ENCODE data around the gene CAPN15.
"Not testable (repeated sequence)": the region's sequence is repeated elsewhere in the genome, so short reads cannot be mapped to it uniquely, and the experiment has no call there.

The CAPN15 gene

DNA sequence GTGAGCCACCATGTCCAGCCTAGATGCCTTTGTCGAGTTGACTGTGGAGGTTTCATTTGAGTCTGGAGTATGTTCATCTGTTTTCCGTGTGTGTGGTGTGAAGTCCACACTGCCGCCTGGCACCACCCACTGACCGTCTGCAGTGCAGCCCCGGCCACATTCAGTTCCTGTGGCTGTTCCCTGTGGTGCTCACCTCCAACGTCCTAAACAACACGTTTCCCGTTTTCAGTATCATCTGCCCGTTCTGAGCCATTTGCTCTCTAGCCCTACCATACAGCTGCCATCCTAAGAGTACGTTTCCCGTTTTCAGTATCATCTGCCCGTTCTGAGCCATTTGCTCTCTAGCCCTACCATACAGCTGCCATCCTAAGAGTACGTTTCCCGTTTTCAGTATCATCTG is 20.0 kb upstream of the CAPN15 start:
- DNase-seq = not testable (repeated sequence)

DNA sequence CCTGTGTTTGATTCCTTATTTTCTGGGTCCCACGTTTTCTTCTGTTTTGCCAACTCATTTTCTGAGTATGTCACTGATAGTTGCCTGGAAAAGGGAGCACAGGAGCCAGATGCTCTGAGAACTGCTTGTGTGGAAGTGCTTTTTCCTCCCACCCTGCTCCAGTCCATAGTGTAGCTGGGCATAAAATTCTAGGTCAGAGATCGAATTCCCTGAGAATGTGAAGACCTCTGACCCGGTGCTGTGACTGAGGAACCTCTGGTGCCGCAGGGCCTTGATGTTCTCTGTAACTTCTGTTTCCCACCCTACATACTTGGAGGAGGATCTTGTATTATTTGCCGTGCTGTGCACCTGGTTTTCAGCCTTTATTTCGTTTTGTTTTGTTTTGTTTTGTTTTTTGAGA is 19.5 kb upstream of the CAPN15 start:
- no peak for DNase-seq

DNA sequence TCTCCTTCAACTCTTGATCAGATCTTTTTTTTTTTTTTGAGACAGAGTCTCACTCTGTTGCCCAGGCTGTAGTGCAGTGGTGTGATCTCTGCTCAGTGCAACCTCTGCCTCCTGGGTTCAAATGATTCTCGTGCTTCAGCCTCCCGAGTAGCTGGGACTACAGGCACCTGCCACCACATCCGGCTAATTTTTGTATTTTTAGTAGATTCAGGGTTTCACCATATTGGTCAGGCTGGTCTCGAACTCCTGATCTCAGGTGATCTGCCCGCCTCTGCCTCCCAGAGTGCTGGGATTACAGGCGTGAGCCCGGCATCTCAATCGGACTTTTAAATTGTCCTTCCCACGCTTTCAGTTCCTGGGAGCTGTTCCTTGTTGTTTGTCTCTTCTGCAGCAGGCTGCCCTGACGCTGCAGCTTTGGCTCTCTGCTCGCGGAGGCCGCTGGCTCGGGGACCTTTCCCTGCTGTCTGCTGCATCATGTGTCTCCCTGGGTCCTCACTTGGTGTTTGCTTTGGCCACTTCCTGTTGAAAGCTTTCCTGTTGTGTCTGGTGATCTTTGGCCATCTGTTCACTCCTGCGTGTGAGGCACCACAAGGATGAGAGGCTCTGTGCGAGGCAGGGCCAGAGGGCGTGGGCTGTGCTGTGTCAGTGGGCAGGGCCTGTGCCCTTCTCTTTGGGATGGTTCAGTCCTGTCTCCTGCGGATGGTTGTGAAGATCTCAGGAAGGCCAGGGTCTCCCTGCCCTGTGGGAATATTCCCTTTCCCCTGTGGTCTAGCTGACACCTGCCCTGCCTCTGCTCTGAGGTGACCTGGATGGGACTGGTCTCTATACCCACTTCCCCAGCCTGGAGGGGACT is 18.4 kb upstream of the CAPN15 start:
- peak in 1 of 2 donors; percentile 20 for DNase-seq

DNA sequence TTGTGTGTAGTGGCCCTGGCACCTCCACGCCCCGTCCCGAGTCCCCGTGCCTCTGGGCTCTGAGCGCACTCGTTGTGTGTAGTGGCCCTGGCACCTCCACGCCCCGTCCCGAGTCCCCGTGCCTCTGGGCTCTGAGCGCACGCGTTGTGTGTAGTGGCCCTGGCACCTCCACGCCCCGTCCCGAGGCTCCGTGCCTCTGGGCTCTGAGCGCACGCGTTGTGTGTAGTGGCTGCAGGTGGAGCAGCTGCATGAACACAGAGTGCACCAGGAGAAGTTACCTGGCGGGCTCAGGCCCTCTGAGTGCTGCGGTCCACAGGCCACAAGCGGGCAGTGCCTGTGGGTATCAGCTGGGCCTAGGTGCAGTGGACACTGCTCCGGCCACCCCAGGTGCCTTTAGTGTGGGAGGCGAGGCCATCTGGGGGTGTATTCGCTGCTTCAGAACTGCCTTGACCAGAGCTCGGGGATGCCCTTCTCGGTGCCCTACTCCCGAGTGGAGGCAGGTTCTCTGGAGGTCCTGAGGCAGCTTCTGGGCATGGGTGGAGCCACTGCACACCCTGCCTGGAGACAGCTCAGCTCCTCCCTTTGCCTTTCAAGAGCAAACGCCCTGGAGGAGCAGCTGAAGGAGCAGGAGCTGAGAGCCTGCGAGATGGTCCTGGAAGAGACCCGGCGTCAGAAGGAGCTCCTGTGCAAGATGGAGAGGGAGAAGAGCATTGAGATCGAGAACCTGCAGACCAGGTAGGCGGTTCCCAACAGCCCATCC is 17.3 kb upstream of the CAPN15 start:
- DNase-seq = no peak

DNA sequence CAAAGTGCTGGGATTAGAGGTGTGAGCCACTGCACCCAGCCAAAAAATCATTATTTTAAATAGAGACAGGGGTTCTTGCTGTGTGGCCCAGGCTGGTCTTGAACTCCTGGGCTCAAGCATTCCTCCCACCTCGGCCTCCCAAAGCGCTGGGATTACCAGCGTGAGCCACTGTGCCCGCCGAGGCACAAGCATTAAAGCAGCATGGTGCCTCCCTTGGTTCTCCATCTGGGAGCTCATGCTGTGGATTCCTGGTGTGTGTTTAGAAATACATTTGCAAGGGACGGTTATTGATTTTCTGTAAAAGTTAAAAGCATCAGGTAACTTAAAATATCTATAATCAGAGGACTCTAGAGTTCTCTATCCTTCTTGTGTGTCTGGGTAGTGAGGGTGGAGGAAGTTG is 14.7 kb upstream of the CAPN15 start:
- no peak for DNase-seq

DNA sequence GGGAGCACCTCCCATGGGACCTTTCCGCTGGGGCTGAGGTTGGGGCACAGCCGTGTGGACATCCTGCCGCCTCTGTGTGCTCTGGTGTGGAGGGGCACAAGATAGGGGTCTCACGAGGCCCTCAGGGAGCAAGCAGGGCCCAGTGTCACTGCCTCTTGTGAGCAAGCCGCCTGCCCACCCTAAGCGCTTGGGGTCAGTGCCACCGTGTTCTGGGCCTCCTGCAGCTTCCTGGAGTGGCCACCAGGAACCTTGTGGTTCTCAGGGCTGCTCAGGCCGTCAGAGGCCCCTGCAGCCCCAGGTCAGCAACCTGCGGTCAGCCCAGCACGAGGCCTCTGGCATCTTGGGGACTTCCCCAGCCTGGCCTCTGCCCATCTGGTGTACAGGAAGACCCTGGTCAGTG is 13.6 kb upstream of the CAPN15 start:
- no peak for DNase-seq

DNA sequence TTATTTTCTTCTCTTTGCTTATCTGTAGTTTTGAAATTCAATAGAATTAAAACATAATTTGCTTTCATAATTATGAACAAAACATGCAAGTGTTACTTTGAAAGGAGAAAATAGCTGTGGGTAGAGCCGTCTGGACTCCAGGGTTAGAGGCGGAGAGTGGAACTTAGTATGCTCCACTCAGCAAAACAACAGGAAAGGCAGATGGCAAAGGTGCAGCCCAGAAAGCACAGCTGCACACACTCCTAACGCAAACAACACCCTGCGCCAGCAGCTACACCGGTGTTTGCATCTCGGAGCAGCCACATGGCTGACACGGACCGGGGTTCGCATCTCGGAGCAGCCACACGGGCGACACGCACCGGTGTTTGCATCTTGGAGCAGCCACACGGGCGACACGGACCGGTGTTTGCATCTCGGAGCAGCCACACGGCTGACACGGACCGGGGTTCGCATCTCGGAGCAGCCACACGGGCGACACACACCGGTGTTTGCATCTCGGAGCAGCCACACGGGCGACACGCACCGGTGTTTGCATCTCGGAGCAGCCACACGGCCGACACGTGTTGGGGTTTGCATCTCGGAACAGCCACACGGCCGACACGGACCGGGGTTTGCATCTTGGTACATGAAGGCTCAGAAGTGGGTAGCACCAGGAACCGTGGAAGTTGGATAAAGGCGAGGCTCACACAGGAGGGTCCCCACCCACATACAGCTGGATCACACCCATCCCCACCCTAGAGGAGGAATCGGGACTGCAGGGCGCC is 12.2 kb upstream of the CAPN15 start:
- no peak for DNase-seq

DNA sequence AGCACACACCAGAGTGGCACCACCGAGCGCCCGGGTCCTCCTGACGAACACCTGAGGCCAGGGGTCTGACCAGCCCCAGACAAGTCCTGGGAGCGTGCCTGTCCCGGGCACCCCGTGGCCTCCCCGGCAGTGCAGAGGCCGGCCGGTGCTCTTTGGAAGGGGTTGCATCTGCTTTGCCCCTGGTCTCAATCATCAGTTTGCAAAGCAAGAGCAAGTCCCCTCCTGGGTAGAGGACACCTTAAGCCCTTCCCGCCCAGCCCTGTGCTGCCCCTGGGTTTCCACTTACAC is 11.6 kb upstream of the CAPN15 start:
- no peak for DNase-seq

DNA sequence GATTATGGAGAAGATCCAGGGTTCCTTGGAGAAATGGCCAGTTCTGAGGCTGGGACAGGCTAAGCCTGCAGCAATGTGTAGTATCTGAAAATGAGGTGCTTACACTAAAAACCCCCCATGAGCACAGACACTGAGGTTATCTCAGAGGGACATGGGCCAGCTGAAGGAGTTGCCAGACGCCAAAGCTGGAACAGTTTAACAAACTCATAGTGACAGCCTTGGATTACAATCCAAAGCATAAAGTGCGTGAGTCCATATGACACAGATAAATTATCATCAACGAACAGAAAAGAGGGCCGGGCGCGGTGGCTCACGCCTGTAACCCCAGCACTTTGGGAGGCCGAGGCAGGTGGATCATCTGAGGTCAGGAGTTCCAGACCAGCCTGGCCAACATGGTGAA is 11.2 kb upstream of the CAPN15 start:
- DNase-seq = no peak

DNA sequence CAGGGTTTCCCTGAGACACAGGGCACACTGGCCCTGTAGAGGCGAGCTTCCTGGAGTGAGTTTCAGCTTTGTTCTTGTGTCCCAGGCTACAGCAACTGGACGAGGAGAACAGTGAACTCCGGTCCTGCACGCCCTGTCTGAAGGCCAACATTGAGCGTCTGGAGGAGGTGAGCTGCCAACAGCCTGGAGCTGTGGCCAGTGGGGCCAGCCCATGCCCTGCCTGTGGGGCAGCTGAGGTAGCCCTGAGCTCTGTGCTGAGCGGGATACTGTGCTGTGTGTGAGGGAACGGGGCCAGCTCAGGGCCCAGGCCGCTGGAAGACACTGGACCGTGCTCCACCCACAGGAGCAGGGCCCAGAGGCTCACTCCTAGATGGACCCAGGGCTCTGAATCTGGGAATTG is 8.7 kb upstream of the CAPN15 start:
- DNase-seq = no peak

DNA sequence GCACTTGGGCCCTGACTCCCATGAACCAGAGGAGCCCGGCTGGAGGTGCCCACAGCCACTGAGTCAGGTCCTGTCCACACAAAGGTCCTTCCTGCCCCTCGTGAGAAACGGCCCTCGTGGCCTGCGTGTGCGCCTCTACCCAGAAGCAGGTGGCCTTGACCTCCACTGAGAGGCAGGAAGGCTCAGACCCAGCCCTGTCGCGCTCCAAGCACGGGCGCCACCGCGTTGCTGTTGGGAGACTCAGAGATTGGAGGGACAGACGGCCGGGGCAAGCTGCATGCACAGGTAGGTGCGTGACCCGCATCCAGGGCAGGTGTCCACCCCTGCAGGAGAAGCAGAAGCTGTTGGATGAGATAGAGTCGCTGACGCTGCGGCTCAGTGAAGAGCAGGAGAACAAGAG is 8.1 kb upstream of the CAPN15 start:
- no peak for DNase-seq

DNA sequence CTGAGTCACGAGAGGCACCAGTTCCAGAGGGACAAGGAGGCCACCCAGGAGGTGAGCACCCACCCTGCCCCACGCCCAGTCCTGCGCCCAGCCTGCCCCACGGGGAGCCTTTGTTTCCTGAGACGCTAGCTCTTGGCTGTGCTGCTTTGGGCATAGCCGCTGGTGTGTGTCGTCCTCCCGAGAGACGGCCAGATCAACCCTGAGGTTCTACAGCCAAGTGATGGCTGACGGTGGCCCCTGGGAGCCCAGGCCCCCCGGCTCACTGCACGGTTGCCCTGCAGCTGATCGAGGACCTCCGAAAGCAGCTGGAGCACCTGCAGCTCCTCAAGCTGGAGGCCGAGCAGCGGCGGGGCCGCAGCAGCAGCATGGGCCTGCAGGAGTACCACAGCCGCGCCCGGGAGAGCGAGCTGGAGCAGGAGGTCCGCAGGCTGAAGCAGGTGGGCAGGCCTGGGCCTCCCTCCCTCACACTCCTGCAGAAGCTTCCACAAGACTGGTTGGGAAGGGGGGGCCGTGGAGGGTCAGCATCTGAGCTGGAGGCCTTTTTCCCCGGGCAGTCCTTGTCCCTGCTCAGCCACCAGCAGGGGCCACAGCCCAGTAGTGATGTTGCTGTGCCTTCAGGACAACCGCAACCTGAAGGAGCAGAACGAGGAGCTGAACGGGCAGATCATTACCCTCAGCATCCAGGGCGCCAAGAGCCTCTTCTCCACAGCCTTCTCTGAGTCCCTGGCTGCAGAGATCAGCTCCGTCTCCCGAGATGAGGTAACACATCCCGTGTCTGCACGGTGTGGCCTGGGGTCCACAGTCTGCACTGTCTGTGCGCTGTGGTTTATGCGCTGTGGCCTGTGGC is 7.4 kb upstream of the CAPN15 start:
- DNase-seq = no peak

DNA sequence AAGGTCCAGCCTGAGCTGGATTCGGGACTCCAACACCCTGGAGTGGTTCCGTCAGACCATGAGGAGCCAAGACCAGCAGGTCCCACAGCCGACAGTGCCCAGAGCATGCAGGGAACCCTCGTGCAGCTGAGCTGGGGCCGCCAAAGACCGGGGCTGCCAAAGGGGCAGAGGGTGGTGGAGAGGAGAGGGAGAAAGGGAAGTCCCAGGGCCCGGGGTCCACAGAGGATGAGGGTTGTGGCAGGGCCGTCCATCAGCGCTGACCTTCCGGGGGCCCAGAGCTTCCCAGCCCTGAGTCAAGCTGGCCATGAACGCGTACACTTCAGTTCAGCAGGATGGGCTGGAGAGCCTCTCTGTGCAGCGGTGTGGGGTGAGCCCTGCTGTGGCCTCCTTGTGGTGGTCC is 6.7 kb upstream of the CAPN15 start:
- no peak for DNase-seq

DNA sequence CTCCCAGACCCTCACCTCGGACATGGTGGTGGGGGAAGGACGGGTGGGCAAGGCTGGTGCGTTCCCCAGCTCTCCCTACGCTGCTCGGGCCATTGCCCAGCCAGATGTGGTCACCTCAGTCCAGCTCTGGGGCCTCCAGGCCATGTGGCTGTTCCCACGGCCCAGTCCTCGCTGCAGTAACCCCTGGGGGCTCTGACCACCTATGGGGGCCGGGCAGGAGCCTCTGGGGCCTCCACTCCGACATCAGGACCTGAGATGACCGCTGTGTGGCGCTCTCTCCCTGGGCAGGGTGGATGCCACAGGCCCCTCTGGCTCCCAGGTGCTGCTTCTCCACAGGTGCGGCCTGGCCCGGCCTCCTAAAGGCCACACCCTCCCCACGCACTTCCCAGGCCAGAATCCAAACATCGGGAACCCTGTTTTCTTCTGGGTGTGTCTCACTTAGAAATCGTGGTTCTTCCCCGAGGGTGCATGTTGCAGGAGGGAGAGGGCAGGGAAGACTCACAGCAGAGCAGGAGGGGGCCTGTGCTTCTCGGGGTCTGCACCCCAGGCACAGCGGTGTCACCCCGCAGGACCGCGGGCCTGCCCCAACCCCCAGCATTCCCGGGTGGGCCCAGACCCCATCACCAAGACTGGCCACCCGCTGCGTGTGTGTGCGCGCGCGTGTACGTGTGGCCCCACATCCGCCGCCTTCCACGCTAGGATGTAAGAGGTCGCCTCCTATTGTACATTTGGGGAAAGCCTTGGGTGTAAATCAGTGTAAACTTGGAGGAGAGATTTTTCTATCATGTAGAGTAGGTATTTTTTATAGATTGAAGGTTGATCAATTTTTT is 5.9 kb upstream of the CAPN15 start:
- DNase-seq = no peak

DNA sequence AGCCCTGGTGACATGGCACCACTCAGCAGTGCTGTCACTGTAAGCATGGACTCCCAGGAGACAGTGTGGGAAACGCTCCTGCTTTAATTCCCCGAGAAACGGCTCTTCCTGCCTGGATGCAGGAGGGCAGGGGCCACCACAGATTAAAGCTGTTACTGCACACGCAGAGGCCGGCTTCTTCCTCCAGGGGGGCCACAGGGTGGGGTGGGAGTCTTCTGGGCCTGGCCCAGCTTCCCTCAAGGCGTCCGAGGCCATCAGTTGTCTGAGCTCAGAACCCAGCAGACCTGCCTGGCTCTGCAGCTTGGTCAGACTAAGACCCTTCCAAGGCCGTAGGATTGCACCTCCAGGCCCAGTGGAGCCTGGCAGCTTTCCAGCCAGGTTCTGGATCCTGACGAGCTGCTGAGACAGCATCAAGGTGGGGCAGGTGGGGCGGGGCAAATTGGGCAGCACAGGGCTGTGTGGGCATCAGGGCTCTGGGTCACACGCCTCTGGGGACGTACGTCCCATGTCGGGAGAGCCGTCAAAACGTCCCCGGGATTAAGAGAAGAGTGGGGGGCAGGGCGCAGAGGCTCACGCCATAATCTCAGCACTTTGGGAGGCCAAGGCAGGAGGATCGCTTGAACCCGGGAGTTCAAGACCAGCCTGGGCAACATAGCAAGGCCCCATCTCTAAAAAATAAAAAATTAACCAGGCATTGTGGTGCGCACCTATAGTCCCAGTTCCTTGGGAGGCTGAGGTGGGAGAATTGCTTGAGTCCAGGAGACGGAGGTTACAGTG is 5.0 kb upstream of the CAPN15 start:
- no peak for DNase-seq

DNA sequence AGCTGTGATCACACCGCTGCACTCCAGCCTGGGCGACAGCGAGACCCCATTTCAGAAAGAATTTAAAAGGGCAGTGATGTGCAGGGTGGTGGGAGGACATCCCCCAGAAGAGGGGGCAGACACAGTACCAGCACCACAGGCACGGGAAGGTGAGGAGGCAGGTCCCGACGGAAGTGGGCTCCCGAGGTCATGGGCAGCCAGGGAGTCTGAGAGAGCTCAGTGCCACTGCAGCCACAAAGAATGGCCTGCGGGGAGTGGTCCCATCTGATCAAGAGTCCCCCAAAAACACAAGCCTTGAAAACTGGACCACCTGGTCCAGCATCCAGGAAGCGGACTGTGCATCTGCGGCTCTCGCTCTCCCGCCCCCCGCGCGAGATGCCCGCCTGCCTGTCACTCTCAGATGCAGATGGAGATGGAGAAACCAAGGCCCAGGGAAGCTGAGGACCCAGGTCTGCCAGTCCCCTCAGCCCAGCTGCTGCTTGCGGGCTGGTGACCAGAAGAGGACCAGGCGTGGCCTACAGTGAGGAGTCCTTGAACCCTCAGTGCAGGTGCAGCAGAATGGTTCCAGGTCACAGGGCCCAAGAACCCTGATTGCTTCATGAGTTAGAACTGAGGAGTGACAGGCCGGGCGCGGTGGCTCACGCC is 4.3 kb upstream of the CAPN15 start:
- no peak for DNase-seq

DNA sequence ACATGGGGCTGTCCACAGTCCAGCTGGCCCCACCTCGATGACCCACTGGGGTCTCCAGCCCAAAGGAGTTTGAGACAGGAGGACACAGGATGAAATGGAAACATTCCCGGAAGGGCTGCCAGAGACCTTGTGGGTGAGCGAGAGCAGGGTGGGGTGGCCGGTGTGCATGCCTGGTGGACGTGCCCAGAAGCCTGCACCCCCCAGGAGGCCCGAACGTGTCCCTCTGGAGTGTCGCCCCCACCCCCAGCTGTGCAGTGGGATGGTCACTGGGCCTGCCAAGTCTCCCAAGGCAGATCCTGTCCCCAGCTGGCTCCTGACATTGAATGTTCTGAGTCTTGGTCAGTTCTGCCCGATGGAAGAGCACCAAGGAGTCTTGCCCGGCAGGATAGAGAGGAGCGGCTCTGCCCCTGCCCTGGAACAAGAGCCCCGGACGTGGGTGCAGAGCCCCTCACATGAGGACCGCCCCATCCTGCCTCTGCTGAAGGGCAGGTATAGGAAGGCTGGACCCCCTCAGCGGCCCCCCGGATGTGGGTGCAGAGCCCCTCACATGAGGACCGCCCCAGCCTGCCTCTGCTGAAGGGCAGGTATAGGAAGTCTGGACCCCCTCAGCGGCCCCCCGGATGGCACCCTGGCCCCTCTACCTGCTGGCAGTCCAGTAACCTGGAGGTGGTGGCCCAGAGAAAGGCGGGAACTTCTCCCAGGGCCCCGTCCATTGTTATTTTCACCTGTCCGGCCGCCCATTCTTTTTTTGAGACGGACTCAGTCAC is 3.1 kb upstream of the CAPN15 start:
- no peak for DNase-seq

DNA sequence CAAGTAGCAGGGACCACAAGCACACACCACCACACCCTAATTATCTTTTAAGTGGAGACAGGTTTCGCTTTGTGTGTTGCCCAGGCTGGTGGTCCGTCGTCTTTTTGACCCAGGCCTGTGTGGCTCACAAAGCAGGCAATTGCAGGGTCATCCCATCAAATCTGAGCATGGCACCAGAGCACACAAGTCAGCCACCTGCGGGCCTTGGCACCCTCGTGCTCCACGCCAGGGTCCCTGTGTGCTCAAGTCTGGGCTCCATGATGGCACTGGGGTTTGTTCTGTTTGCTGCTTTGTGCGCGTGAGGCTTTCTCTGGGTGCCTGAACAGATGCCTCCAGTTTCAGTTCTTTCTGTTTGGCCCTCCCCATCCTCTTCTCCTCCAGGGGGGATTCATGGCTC is 2.4 kb upstream of the CAPN15 start:
- no peak for DNase-seq

DNA sequence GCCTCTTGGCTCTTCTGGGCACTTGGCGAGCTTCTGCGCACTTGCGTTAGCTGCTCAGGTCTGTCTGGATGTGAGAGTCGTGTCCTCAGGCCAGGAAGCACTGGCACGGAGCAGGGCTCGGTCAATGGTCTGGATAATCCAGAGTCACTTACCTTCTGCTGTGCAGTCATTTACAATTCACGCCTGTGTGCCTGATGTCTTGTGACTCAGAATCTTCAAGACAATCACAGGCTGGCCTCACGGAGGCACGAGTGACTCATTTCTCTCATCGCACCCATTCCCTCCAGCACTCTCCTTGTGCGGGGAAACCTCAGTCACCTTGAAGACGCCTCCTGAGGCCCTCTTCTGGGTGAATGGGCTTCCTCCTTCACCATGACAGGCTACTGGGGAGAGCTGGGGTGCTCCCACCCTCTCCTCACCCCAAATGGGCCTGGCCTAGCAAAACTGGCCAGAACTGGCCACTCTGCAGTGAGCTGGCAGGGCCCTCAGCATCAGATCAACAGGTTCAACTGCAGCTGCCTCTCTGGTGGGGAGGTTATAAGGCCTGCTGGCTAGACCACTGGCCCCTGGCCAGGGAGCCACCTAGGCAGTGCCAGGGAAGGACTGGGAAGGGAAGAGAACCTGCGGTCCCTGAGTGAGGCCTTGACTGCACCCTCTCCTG is 1.9 kb upstream of the CAPN15 start:
- peak in 1 of 2 donors; percentile 24 for DNase-seq
